ENCODE results near the gene KCNA1. TPM values are rescaled to one million over a fixed set of nuclear protein-coding genes. Genes with fewer than 3 reads are reported as not detected.

KCNA1 gene
- total RNA-seq, 1 donor from 2014 or later: 0.27 TPM

GRCh38 chr12:4905316-4905715 lies 4.4 kb upstream of the KCNA1 start:
- Histone ChIP-seq H4K20me1 (ENCODE audit: insufficient read depth, low read length) (no peaks in the 10 kb centered on the region), H3K36me3 (ENCODE audit: insufficient read depth, low read length) (no peaks in the 10 kb centered on the region), H3K79me2 (ENCODE audit: insufficient read depth, low read length) (no peaks in the 10 kb centered on the region), H3K27me3 (ENCODE audit: insufficient read depth, low read length) (peaks cover 29% of the 10 kb centered on the region), H3K9me3 (ENCODE audit: insufficient read depth, low read depth, low read length) (no peaks in the 10 kb centered on the region), H3K27ac (ENCODE audit: low read depth, low read length) (no peak overlapping the region), H2AFZ (ENCODE audit: low read depth, low read length) (no peak overlapping the region), H3K4me1 (ENCODE audit: insufficient read depth, low read length) (peaks cover 11% of the 10 kb centered on the region), H3K4me3 (ENCODE audit: insufficient read depth, low read depth, low read length) (no peak overlapping the region), H3K4me2 (ENCODE audit: low read length) (no peak overlapping the region), H3K9ac (ENCODE audit: low read length) (no peak overlapping the region)
- no peak overlapping the region for H3K27ac Mint-ChIP-seq (ENCODE audit: unreplicated experiment)
- H3K9me3 Mint-ChIP-seq (ENCODE audit: unreplicated experiment): peaks cover 2% of the 10 kb centered on the region
- FAIRE-seq (no peak), DNase-seq (ENCODE audit: low read depth) (no peak)
- H3K36me3 Mint-ChIP-seq (ENCODE audit: low read depth, unreplicated experiment): no peaks in the 10 kb centered on the region
- TF ChIP-seq CTCF (IDR thresholded peaks at IDR 0.05; ENCODE audit: insufficient read depth, low read depth, low read length): no peak
- TF ChIP-seq EZH2 (IDR thresholded peaks at IDR 0.05; ENCODE audit: insufficient read depth, low read length): no peak
- H3K27me3 Mint-ChIP-seq (ENCODE audit: low read depth, unreplicated experiment): peaks cover 25% of the 10 kb centered on the region
- peaks cover 5% of the 10 kb centered on the region for H3K4me1 Mint-ChIP-seq (ENCODE audit: low read depth, unreplicated experiment)
- no peak overlapping the region for H3K4me3 Mint-ChIP-seq (ENCODE audit: unreplicated experiment)

GRCh38 chr12:4908684-4909409 lies 858 bp upstream of the KCNA1 start:
- TF ChIP-seq EZH2 (IDR thresholded peaks at IDR 0.05; ENCODE audit: insufficient read depth, low read length): no peak
- peak; percentile 16 for TF ChIP-seq CTCF (IDR thresholded peaks at IDR 0.05; ENCODE audit: insufficient read depth, low read depth, low read length)
- Mint-ChIP-seq H3K4me3 (ENCODE audit: unreplicated experiment) (peak overlapping the region; percentile 72), H3K9me3 (ENCODE audit: unreplicated experiment) (peaks cover 6% of the 10 kb centered on the region), H3K4me1 (ENCODE audit: low read depth, unreplicated experiment) (peaks cover 2% of the 10 kb centered on the region), H3K36me3 (ENCODE audit: low read depth, unreplicated experiment) (peaks cover 5% of the 10 kb centered on the region), H3K27me3 (ENCODE audit: low read depth, unreplicated experiment) (peaks cover 48% of the 10 kb centered on the region), H3K27ac (ENCODE audit: unreplicated experiment) (no peak overlapping the region)
- H3K9ac ChIP-seq (ENCODE audit: low read length): no peak overlapping the region
- H3K36me3 ChIP-seq (ENCODE audit: insufficient read depth, low read length): no peaks in the 10 kb centered on the region
- H3K4me1 ChIP-seq (ENCODE audit: insufficient read depth, low read length): peaks cover 17% of the 10 kb centered on the region
- H4K20me1 ChIP-seq (ENCODE audit: insufficient read depth, low read length): no peaks in the 10 kb centered on the region
- H3K4me2 ChIP-seq (ENCODE audit: low read length): peak overlapping the region; percentile 95
- H3K79me2 ChIP-seq (ENCODE audit: insufficient read depth, low read length): no peaks in the 10 kb centered on the region
- peaks cover 7% of the 10 kb centered on the region for H3K9me3 ChIP-seq (ENCODE audit: insufficient read depth, low read depth, low read length)
- DNase-seq (ENCODE audit: low read depth) (peak; percentile 18), FAIRE-seq (no peak)
- peak overlapping the region; percentile 55 for H3K4me3 ChIP-seq (ENCODE audit: insufficient read depth, low read depth, low read length)
- peak overlapping the region; percentile 41 for H2AFZ ChIP-seq (ENCODE audit: low read depth, low read length)
- no peak overlapping the region for H3K27ac ChIP-seq (ENCODE audit: low read depth, low read length)
- peaks cover 56% of the 10 kb centered on the region for H3K27me3 ChIP-seq (ENCODE audit: insufficient read depth, low read length)

- Histone ChIP-seq H3K9me3 (ENCODE audit: insufficient read depth, low read depth, low read length) (peaks cover 7% of the 10 kb centered on the region), H3K4me3 (ENCODE audit: insufficient read depth, low read depth, low read length) (peak overlapping the region; percentile 55), H4K20me1 (ENCODE audit: insufficient read depth, low read length) (no peaks in the 10 kb centered on the region), H3K9ac (ENCODE audit: low read length) (no peak overlapping the region), H3K36me3 (ENCODE audit: insufficient read depth, low read length) (no peaks in the 10 kb centered on the region), H3K27me3 (ENCODE audit: insufficient read depth, low read length) (peaks cover 56% of the 10 kb centered on the region), H2AFZ (ENCODE audit: low read depth, low read length) (peak overlapping the region; percentile 41), H3K79me2 (ENCODE audit: insufficient read depth, low read length) (no peaks in the 10 kb centered on the region), H3K4me2 (ENCODE audit: low read length) (peak overlapping the region; percentile 95), H3K4me1 (ENCODE audit: insufficient read depth, low read length) (peaks cover 17% of the 10 kb centered on the region), H3K27ac (ENCODE audit: low read depth, low read length) (no peak overlapping the region)
- Mint-ChIP-seq H3K4me3 (ENCODE audit: unreplicated experiment) (peak overlapping the region; percentile 72), H3K27me3 (ENCODE audit: low read depth, unreplicated experiment) (peaks cover 49% of the 10 kb centered on the region), H3K9me3 (ENCODE audit: unreplicated experiment) (peaks cover 6% of the 10 kb centered on the region), H3K27ac (ENCODE audit: unreplicated experiment) (no peak overlapping the region), H3K4me1 (ENCODE audit: low read depth, unreplicated experiment) (peaks cover 2% of the 10 kb centered on the region), H3K36me3 (ENCODE audit: low read depth, unreplicated experiment) (peaks cover 5% of the 10 kb centered on the region)
- no peak for DNase-seq (ENCODE audit: low read depth)
- TF ChIP-seq EZH2 (IDR thresholded peaks at IDR 0.05; ENCODE audit: insufficient read depth, low read length): no peak
- TF ChIP-seq CTCF (IDR thresholded peaks at IDR 0.05; ENCODE audit: insufficient read depth, low read depth, low read length): no peak
- no peak for FAIRE-seq
These were observed 333 bp upstream of the KCNA1 start for GRCh38 chr12:4909410-4909733.
